Measurements from ENCODE around the gene KCNH4. TPM values are rescaled to one million over a fixed set of nuclear protein-coding genes. Genes with fewer than 3 reads are reported as not detected.
A peak's percentile ranks its signal among the peaks of the same experiment; 100 is the strongest.

The KCNH4 gene
- total and polyA plus RNA-seq, 9 of the 15 experiments (the other 6 are each of a cell fraction or from before 2014, with no cell fraction given): 0.10 to 1.8 (median 0.50) TPM

- TF ChIP-seq THRA (IDR thresholded peaks at IDR 0.05) (no peak), CSDE1 (IDR thresholded peaks at IDR 0.05) (no peak), ZNF175 (CRISPR knock-in tag; IDR thresholded peaks at IDR 0.05; ENCODE audit: low read depth) (no peak)
These were observed 13.1 kb downstream of the KCNH4 start (continued) for GRCh38 chr17:42167807-42168206.

- Histone ChIP-seq H3K9ac (ENCODE audit: insufficient read depth in 1 of 2, low read depth in 2 of 2, low read length in 2 of 2) (no peak overlapping the region), H3K79me2 (ENCODE audit: control insufficient read depth, insufficient read depth, low read length) (no peaks in the 10 kb centered on the region), H3K27me3 (ENCODE audit: control insufficient read depth in 2 of 2, insufficient read depth in 2 of 2, low read length in 2 of 2) (no peaks in the 10 kb centered on the region), H3K4me3 (no peak overlapping the region), H3K4me2 (ENCODE audit: insufficient read depth, low read length) (no peak overlapping the region), H3K9me1 (ENCODE audit: control insufficient read depth, insufficient read depth, low read length) (peaks cover 2% of the 10 kb centered on the region), H3K36me3 (ENCODE audit: control insufficient read depth, insufficient read depth, low read length) (no peaks in the 10 kb centered on the region), H3K27ac (ENCODE audit: extremely low read depth, low read depth, low read length) (no peak overlapping the region), H2AFZ (ENCODE audit: low read depth, low read length) (no peak overlapping the region), H3K4me1 (replicated peaks in 1 of 2; ENCODE audit: control insufficient read depth in 2 of 2, insufficient read depth in 2 of 2, low read length in 2 of 2) (peaks cover 4 to 25% of the 10 kb centered on the region in 2 experiments; a peak in 3 of 5 replicates), H3K9me3 (replicated peaks; ENCODE audit: control insufficient read depth, insufficient read depth, low read depth, low read length) (no peaks in the 10 kb centered on the region), H4K20me1 (replicated peaks; ENCODE audit: control insufficient read depth, insufficient read depth, low read length) (no peaks in the 10 kb centered on the region; the same call in 1 of the 2 replicates)
- no TSS peak for BruUV-seq (replicated peaks)
- ATAC-seq (no peak), DNase-seq (ENCODE audit: extremely low read depth in 1 of 4, low spot score in 3 of 4) (no peak), FAIRE-seq (no peak)
- TF ChIP-seq NR2C1 (IDR thresholded peaks at IDR 0.05) (peak; percentile 90), NR2C1 (tag; IDR thresholded peaks at IDR 0.05) (peak; percentile 89), ZNF444 (CRISPR knock-in tag; IDR thresholded peaks at IDR 0.05) (no peak), NR2C2 (CRISPR knock-in tag; IDR thresholded peaks at IDR 0.05) (peak; percentile 89), NR2C2 (tag; IDR thresholded peaks at IDR 0.05) (peak; percentile 82)
- in situ Hi-C loops (cut with MboI): no loop called here
- POLR2A ChIA-PET: interaction anchor here (0.7 to 1.0 kb wide), 2 partner anchors 8 to 14 kb away, joined by 4 read pairs; no protein-coding TSS in a partner anchor
- intact Hi-C loops (cut with micrococcal nuclease): no loop called here
- whole genome bisulfite sequencing (ENCODE audit: insufficient coverage, low coverage, missing lambda C conversion rate): 63% methylated on average over 18 of the region's 19 CpGs
- CTCF ChIA-PET (ENCODE audit: low intra/inter-chr PET ratio): no interaction called here
These were observed 14.7 kb downstream of the KCNH4 start for GRCh38 chr17:42166196-42166763.

All from K562 (cell line).